GF-D8 (cell line): ENCODE measurements around the gene SNX18.
A peak's percentile ranks its signal among the peaks of the same experiment; 100 is the strongest.
"Not testable (repeated sequence)": the region's sequence is repeated elsewhere in the genome, so short reads cannot be mapped to it uniquely, and the experiment has no call there.

Source experiments
- DNase-seq: peaks from one replicate; lab custom pipeline; 2025; lab: John Stamatoyannopoulos, UW

Gene SNX18, protein sequence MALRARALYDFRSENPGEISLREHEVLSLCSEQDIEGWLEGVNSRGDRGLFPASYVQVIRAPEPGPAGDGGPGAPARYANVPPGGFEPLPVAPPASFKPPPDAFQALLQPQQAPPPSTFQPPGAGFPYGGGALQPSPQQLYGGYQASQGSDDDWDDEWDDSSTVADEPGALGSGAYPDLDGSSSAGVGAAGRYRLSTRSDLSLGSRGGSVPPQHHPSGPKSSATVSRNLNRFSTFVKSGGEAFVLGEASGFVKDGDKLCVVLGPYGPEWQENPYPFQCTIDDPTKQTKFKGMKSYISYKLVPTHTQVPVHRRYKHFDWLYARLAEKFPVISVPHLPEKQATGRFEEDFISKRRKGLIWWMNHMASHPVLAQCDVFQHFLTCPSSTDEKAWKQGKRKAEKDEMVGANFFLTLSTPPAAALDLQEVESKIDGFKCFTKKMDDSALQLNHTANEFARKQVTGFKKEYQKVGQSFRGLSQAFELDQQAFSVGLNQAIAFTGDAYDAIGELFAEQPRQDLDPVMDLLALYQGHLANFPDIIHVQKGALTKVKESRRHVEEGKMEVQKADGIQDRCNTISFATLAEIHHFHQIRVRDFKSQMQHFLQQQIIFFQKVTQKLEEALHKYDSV

DNA sequence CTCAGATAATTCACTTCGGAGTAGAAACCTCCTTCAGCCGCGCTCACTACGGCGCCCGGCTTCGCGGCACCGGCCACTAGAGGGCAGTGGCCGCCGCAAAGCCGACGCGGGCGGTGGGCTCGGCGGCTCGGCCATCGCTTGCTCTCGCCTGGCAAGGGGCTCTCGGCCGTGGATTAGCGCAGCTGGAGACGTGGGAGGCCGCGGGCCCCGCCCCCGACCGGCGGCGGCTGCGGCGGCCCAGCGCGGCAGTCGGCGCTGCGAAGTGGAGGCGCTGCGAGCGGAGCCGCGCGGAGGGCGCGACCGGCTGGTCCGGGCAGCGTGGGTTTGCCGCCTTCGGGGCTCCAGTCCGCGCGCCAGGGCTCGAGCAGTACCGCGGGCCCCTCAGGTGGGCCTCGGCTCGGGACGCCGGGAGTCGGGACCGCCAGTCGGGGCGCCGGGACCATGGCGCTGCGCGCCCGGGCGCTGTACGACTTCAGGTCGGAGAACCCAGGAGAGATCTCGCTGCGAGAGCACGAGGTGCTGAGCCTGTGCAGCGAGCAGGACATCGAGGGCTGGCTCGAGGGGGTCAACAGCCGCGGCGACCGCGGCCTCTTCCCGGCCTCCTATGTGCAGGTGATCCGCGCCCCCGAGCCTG is at the start of gene SNX18:
Gene SNX18, plus strand, starts transcription at position 248 of the 634 bp plus-strand sequence. Its CDS starts 194 bp downstream, at position 442.
- peak; percentile 32 for DNase-seq

GRCh38 chr5:54469622-54470021 is 47.9 kb upstream of the SNX18 start:
- DNase-seq, result no peak

GRCh38 chr5:54470128-54470527 is 47.4 kb upstream of the SNX18 start:
- DNase-seq, result no peak

DNA sequence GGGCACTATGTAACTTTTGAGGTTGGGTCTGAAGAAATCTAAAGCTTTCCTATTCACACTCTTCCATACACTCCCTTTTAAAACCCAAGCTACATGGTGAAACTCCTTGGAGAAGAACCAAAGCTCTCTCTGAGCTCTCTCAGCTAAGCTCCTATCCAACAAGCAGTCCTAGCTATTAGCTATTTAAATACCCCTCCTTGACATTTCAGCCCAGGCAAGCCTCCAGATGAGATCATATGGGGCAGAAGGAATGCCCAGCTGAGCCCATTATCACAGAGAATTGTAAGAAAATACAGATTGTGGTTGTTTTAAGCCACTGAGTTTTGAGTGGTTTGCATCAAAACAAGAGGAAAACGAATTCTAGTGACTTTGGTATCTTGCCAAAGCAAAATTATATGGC is 46.9 kb upstream of the SNX18 start:
- no peak for DNase-seq

GRCh38 chr5:54471398-54471797 is 46.2 kb upstream of the SNX18 start:
- DNase-seq, result no peak

- DNase-seq, result no peak
Observed at GRCh38 chr5:54476682-54477081, 40.9 kb upstream of the SNX18 start.

- DNase-seq, result no peak
Observed at GRCh38 chr5:54477941-54478478, 39.5 kb upstream of the SNX18 start.

DNA sequence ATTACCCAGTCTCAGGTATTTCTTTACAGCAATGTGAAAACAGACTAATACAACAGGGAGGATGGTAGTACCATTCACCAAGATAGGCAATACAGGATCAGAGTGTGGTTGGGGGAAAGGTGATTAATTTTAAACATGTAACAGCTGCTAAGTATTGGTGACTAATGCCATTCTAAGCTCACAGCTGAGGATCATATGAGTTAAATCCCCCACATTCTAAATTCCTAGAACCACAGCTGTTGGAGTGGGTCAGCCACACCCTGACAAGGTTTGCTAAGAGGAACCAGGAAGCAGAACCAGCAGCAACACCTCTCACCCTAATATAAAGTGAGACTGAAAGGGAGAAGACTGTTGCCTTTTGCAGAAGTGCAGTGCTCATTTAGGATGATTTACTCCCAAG is 37.3 kb upstream of the SNX18 start:
- no peak for DNase-seq

DNA sequence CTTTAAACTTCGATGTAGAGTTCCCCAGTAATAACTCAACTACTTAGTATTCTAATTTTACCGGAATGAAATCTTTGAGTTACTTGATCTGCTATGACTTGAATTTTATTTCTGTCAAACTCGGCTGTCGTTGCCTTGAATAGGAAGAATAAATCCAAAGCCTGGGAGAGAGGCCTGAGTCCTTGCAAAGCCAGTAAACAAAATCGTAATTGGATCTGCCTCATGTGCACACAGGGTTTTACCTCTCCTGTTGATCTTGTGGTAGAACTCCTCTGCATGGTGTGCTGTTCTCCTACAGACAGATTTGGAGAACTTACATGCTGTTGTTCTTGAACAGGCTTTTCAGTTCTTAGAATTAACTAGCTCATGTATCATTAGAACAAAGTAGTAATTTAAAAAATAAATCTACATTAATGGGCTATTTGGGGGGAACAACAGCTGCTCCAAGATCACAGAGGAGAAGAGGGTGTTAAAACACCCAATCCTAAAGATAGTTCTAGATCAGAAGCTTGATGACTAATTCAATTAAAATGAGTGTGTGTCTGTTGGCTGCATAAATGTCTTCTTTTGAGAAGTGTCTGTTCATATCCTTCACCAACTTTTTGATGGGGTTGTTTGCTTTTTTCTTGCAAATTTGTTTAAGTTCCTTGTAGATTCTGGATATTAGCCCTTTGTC is 33.2 kb upstream of the SNX18 start:
- DNase-seq, result no peak

DNA sequence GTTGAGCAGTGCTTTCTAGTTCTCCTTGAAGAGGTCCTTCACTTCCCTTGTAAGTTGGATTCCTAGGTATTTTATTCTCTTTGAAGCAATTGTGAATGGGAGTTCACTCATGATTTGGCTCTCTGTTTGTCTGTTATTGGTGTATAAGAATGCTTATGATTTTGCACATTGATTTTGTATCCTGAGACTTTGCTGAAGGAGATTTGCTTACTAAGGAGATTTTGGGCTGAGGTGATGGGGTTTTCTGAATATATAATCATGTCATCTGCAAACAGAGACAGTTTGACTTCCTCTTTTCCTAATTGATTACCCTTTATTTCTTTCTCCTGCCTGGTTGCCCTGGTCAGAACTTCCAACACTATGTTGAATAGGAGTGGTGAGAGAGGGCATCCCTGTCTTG is 31.9 kb upstream of the SNX18 start:
- not testable (repeated sequence) for DNase-seq

GRCh38 chr5:54489648-54489979 is 27.9 kb upstream of the SNX18 start:
- not testable (repeated sequence) for DNase-seq

- no peak for DNase-seq
Observed at GRCh38 chr5:54491326-54491725, 26.2 kb upstream of the SNX18 start.

- no peak for DNase-seq
Observed at GRCh38 chr5:54492178-54492577, 25.4 kb upstream of the SNX18 start.

DNA sequence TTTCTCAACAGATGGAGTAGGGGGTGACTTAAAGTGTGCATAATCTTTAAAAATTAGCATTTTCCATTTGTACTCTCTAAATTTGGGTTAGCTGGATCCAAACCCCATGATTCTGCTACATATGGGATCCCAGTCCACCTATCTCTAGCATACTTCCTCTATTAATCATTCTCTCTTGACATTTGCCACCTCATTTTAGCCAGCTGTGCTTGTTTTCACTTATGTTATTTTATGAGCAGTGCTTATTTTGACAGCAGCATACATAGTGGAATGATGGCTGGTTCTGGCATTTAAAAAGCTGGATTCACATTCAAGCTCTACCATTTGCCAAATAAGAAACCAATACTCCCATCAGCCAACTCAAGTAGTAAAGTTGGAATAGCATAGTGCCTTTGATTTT is 22.5 kb upstream of the SNX18 start:
- no peak for DNase-seq

- no peak for DNase-seq
Observed at GRCh38 chr5:54514291-54514690, 3.3 kb upstream of the SNX18 start.

DNA sequence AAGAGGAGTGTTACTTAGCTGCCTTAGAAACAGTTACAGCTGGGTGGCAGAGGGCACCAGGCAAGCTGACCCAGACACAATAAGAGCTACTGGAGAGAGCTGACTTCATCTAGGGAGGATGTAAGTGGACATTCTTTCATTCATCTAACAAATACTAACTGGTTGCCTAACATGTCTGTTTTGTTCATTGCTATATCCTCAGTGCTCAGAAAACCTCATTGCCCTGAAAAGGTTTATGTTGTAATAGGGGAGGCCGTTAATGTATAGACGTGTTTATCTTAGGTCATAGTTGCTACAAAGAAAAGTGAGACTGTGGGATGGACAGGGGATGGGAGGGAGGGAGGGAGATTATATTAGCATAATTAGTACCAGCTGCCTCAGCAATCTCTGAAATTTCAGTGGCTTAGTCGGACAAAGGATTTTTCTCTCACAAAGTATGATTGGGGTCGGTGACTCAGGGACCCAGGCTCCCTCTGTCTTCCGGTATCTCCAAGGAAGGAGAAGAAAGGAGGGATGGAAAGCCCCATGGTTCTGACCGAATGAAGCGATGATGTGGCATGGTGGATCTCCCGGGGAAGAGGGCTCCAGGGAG is 2.6 kb upstream of the SNX18 start:
- DNase-seq, result no peak

- no peak for DNase-seq
Observed at GRCh38 chr5:54515634-54516033, 1.9 kb upstream of the SNX18 start.

DNA sequence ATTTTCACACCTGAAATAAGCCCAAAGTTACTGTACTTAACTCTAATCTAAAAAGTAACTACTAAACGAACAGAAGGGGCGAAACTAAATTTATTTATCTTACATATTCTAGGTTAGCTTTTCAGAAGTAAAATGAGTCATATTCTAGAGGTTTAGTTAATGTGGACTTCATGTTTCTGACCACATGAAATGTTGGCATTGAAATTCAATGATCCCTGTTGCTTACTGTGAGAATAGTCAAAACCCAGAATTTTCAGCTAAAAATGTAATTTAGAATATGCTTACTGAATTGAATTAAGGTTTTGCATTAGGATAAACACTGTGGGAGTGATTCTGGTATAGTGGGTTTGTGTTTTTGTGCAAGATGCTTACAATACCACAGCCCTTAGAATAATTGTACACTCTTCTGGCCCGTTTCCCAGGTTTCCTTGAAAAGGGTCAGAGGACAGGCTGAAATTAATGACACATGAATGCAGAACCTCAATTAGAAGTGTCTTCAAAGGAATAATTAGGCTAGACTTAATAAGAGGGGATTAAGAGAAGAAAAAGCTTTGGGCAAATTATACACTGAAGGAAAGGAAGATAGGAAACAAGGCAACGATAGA is 1.4 kb upstream of the SNX18 start:
- no peak for DNase-seq

- DNase-seq, result no peak
Observed at GRCh38 chr5:54517174-54517511, 416 bp upstream of the SNX18 start.

GRCh38 chr5:54518146-54518817 is 723 bp downstream of the SNX18 start:
- DNase-seq, result no peak

DNA sequence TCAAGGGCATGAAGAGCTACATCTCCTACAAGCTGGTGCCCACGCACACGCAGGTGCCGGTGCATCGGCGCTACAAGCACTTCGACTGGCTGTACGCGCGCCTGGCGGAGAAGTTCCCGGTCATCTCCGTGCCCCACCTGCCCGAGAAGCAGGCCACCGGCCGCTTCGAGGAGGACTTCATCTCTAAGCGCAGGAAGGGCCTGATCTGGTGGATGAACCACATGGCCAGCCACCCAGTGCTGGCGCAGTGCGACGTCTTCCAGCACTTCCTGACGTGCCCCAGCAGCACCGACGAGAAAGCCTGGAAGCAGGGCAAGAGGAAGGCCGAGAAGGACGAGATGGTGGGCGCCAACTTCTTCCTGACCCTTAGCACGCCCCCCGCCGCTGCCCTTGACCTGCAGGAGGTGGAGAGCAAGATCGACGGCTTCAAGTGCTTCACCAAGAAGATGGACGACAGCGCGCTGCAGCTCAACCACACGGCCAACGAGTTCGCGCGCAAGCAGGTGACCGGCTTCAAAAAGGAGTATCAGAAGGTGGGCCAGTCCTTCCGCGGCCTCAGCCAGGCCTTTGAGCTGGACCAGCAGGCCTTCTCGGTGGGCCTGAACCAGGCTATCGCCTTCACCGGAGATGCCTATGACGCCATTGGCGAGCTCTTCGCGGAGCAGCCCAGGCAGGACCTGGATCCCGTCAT is 1.4 kb downstream of the SNX18 start:
- no peak for DNase-seq
